HepG2 (cell line): Measurements from ENCODE around the gene ANKRD42. TPM values are rescaled to one million over a fixed set of nuclear protein-coding genes. Genes with fewer than 3 reads are reported as not detected.

Source experiments
- CEBPG ChIP-seq: IDR thresholded peaks from 2 replicates; pipeline ENCODE4 v1.6.1; 2016
- CREM ChIP-seq, 2 experiments: sonication (generic) in 1 of 2; formaldehyde crosslinking in 1 of 2; IDR thresholded peaks; 2 replicates each; pipeline versions ENCODE4 v1.4.0 to v1.6.1; 2016 to 2020; ENCODE audit warnings: antibody characterized with exemption in 1 of 2, mild to moderate bottlenecking in 1 of 2, missing genetic modification reagents in 1 of 2
- EP300 ChIP-seq, 3 experiments: sonication (generic) in 1 of 3; formaldehyde crosslinking in 1 of 3; IDR thresholded peaks; 2 replicates each; pipeline versions ENCODE4 v1.5.1 to v1.6.1; 2011 to 2020; ENCODE audit warnings: low read depth in 2 of 3, low read length in 2 of 3, borderline replicate concordance in 1 of 3, improper control_type of control experiment in 1 of 3, mild to moderate bottlenecking in 1 of 3, missing genetic modification reagents in 1 of 3, moderate library complexity in 1 of 3
- FOXA1 ChIP-seq, 2 experiments: fragments of 450-650 bp in 1 of 2; sonication (generic) in 1 of 2; formaldehyde crosslinking in 1 of 2; IDR thresholded peaks; 2 replicates each; pipeline versions ENCODE4 v1.4.0 to v1.6.1; 2016 to 2020; ENCODE audit warnings: missing genetic modification reagents in 1 of 2
- FOXJ3 ChIP-seq: sonication (generic); formaldehyde crosslinking; IDR thresholded peaks from 2 replicates; pipeline ENCODE4 v1.4.0; 2020; ENCODE audit warnings: missing genetic modification reagents, mild to moderate bottlenecking, borderline replicate concordance
- GFI1 ChIP-seq: sonication (generic); formaldehyde crosslinking; IDR thresholded peaks from 2 replicates; pipeline ENCODE4 v1.5.0; 2020; ENCODE audit warnings: missing genetic modification reagents, mild to moderate bottlenecking, borderline replicate concordance
- KDM4B ChIP-seq: sonication (generic); formaldehyde crosslinking; IDR thresholded peaks from 2 replicates; pipeline ENCODE4 v1.4.0; 2020; ENCODE audit warnings: missing genetic modification reagents
- MATR3 ChIP-seq: sonication (generic); formaldehyde crosslinking; IDR thresholded peaks from 2 replicates; pipeline ENCODE4 v1.4.0; 2020; ENCODE audit warnings: missing genetic modification reagents
- PAXIP1 ChIP-seq: sonication (generic); formaldehyde crosslinking; conservative IDR thresholded peaks from 2 replicates; pipeline ENCODE4 v1.4.0; 2020; ENCODE audit warnings: mild to moderate bottlenecking, missing genetic modification reagents, moderate library complexity
- POGZ ChIP-seq: sonication (generic); formaldehyde crosslinking; IDR thresholded peaks from 2 replicates; pipeline ENCODE4 v1.4.0; 2020; ENCODE audit warnings: mild to moderate bottlenecking, missing genetic modification reagents
- RBAK ChIP-seq: sonication (generic); formaldehyde crosslinking; IDR thresholded peaks from 2 replicates; pipeline ENCODE4 v1.5.1; 2020; ENCODE audit warnings: mild to moderate bottlenecking, missing genetic modification reagents
- SKIL ChIP-seq: sonication (generic); formaldehyde crosslinking; IDR thresholded peaks from 2 replicates; pipeline ENCODE4 v1.8.0; 2022; ENCODE audit warnings: missing genetic modification reagents, mild to moderate bottlenecking, moderate library complexity, borderline replicate concordance
- SPEN ChIP-seq: sonication (generic); formaldehyde crosslinking; IDR thresholded peaks from 2 replicates; pipeline ENCODE4 v1.5.1; 2020; ENCODE audit warnings: low read depth, mild to moderate bottlenecking, missing genetic modification reagents
- YEATS2 ChIP-seq: sonication (generic); formaldehyde crosslinking; IDR thresholded peaks from 2 replicates; pipeline ENCODE4 v1.4.0; 2020; ENCODE audit warnings: missing genetic modification reagents, borderline replicate concordance
- ZBTB49 ChIP-seq: sonication (generic); formaldehyde crosslinking; IDR thresholded peaks from 2 replicates; pipeline ENCODE4 v1.4.0; 2020; ENCODE audit warnings: missing genetic modification reagents, borderline replicate concordance
- ZNF343 ChIP-seq: sonication (generic); formaldehyde crosslinking; IDR thresholded peaks from 2 replicates; pipeline ENCODE4 v1.4.0; 2020; ENCODE audit warnings: mild to moderate bottlenecking, missing genetic modification reagents
- ZNF354B ChIP-seq: sonication (generic); formaldehyde crosslinking; IDR thresholded peaks from 2 replicates; pipeline ENCODE4 v1.8.0; 2022; ENCODE audit warnings: mild to moderate bottlenecking, missing genetic modification reagents
- polyA plus RNA-seq, 8 experiments: library from polyadenylated mRNA; depleted of rRNA in 3 of 8; stranded (reverse) in 7 of 8; unstranded in 1 of 8; fragments of >200 nt; fragmentation: Illumina TruSeq in 4 of 8; extraction: Trizol in 4 of 8; gene quantifications; 2 replicates each; pipeline versions ENCODE4 v1.2.1 to v1.2.3, GENCODE V29; 2011 to 2016; ENCODE audit warnings: low read depth in 4 of 8, missing spikeins in 1 of 8, mixed read lengths in 1 of 8; ENCODE audit not compliant: insufficient read depth in 1 of 8
- total RNA-seq, 5 experiments: library from RNA; depleted of rRNA; stranded (reverse); fragments of >200 nt; fragmentation: Illumina TruSeq; extraction: Trizol; gene quantifications; 2 replicates each; pipeline ENCODE4 v1.2.3, GENCODE V29; 2016; ENCODE audit warnings: low read depth in 1 of 5
- TF ChIP-seq, protein P1 (sequence below): sonication (generic); formaldehyde crosslinking; IDR thresholded peaks from 2 replicates; pipeline ENCODE4 v1.5.0; 2020; ENCODE audit warnings: mild to moderate bottlenecking, missing genetic modification reagents

The ANKRD42 gene
- total and polyA plus RNA-seq, 2 of the 13 experiments (the other 11 are each of a cell fraction or from before 2014, with no cell fraction given): 2.2 to 3.7 TPM

DNA sequence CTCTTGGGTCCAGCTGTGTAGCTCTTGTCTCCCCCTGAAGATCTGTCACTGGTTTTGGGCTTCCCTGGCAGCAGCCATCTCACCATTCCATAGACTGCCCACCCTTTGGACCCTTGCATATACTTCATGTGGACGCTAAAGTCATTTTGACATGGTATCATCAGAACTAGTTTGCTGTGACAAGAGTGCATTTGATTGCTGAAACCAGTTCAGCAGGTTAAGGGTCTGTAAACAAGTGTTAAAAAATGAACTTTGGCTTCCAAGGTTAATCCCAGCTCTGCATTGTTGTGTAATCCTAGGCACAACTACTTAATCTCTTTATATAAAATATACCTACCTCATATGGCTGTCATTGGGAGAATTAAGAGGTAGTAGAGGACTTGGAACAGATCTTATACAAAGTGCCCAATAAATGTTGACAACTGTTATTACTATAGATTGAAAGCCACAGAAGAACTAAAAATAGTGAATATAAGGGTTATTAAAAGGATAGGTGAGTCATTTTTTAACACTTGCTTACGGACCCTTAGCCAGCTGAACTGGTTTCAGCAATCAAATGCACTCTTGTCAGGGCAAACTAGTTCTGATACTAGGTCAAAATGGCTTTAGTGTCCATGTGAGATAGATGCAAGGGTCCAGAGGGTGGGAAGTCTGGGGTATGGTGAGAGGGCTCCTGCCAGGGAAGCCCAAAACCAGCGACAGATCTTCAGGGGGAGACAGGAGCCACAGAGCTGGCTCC lies 63.3 kb downstream of the ANKRD42 start (continued):
- TF ChIP-seq CEBPG (CRISPR knock-in tag) (peak; percentile 50), FOXJ3 (CRISPR knock-in tag) (0 out of 2 replicates have a peak, but pooled peaks have one; percentile 28), FOXA1 (IDR thresholded peaks at IDR 0.05) (no peak), FOXA1 (CRISPR knock-in tag; IDR thresholded peaks at IDR 0.05) (peak; percentile 56), PAXIP1 (CRISPR knock-in tag) (peak; percentile 83), SKIL (CRISPR knock-in tag) (no peak), ZBTB49 (no peak), ZNF354B (CRISPR knock-in tag) (no peak), GFI1 (peak; percentile 35; the same call in 1 of the 2 replicates), POGZ (CRISPR knock-in tag) (peak; percentile 28; the same call in 1 of the 2 replicates), ZNF343 (CRISPR knock-in tag) (no peak), KDM4B (CRISPR knock-in tag) (no peak), RBAK (CRISPR knock-in tag) (no peak), YEATS2 (CRISPR knock-in tag) (no peak), CREM (IDR thresholded peaks at IDR 0.05) (peak; percentile 24; the same call in 1 of the 2 replicates), CREM (CRISPR knock-in tag; IDR thresholded peaks at IDR 0.05) (no peak), EP300 (IDR thresholded peaks at IDR 0.05; ENCODE audit: low read depth in 2 of 2, low read length in 2 of 2) (peak in 1 of 2 experiments; percentile 62; a peak in 2 of 4 replicates), EP300 (CRISPR knock-in tag; IDR thresholded peaks at IDR 0.05; ENCODE audit: borderline replicate concordance) (no peak), MATR3 (CRISPR knock-in tag) (no peak), SPEN (CRISPR knock-in tag) (no peak)
- TF ChIP-seq, protein P1, sequence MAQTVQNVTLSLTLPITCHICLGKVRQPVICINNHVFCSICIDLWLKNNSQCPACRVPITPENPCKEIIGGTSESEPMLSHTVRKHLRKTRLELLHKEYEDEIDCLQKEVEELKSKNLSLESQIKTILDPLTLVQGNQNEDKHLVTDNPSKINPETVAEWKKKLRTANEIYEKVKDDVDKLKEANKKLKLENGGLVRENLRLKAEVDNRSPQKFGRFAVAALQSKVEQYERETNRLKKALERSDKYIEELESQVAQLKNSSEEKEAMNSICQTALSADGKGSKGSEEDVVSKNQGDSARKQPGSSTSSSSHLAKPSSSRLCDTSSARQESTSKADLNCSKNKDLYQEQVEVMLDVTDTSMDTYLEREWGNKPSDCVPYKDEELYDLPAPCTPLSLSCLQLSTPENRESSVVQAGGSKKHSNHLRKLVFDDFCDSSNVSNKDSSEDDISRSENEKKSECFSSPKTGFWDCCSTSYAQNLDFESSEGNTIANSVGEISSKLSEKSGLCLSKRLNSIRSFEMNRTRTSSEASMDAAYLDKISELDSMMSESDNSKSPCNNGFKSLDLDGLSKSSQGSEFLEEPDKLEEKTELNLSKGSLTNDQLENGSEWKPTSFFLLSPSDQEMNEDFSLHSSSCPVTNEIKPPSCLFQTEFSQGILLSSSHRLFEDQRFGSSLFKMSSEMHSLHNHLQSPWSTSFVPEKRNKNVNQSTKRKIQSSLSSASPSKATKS (CRISPR knock-in tag): no peak
